ENCODE measurements around the gene ZC3H7B.
"Not testable (repeated sequence)": the region's sequence is repeated elsewhere in the genome, so short reads cannot be mapped to it uniquely, and the experiment has no call there.

The ZC3H7B gene

GRCh38 chr22:41285820-41286638, 15.3 kb upstream of the ZC3H7B start, which contains the start of gene RANGAP1:
Gene RANGAP1 (minus strand): TSS chr22:41286187. CDS start chr22:41281044, 5,143 bp downstream.
- peak; percentile 99 for DNase-seq (ENCODE audit: low read depth)

DNA sequence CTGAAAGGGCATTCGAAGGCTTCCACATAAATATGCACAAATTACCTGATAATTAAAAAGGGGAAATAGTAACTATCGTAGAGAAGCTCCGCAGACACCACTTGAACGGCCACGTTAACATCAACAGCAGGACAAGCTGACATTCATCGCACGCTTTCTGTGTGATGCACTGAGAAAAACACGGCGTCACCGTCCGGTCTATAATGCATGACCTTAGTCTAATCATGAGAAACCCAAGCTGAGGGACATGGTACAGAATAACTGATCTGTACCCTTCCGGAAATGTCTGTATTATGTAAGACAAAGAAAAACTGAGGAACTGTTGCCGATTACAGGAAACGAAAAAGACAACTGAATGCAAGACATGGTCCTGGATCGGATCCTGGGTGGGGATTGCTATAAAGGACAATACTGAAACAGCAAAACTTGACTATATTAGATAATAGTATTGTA, 14.7 kb upstream of the ZC3H7B start:
- DNase-seq (ENCODE audit: low read depth): no peak

DNA sequence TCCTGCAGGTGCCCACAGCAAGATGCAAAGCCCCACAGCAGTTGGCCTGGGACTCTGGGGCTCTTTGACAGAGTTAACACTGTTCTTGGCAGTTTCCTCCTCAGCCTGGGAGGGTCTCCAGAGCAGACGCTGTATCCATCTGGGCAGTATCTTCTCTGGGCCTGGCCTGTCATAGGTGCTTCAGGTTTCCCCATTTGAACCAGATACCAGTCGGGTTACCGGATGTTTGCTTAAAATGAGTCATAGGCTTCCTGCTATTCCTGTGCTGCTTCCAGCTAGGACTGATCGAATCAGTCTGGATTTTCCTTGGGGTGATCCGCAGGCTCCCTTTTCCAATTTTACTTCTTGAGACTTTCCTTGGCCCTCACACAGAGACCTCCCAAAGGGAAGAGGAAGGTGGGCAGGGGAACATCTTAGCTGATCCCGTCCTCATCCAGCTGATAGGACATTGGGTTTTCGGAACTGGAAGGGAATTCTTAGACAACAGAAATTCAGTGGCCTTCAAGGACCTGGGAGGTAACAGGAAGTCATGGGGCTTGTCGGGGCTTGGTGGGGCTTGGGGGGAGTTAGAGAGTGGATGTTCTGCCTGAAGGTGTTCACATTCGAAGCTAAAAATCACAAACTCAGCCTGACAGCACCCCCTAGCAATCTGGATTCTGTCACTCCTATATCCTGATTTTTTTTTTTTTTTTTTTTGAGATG, 12.9 kb upstream of the ZC3H7B start:
- peak; percentile 71 for DNase-seq (ENCODE audit: low read depth)

DNA sequence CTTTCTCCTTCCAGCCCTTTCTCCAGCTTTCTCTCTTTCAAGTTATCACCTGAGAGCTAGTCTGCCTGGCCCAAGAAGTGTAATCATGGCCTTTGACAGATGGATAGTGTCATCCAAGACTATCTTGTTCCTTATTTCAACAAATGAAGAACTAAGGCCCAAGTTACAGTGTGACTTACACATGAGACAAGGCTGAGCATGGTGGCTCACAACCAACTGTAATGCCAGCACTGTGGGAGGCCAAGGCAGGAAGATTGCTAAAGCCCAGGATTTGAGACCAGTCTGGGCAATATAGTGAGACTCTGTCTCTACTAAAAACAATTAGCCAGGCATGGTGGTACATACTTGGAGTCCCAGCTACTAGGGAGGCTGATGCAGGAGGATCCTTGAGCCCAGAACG, 11.7 kb upstream of the ZC3H7B start:
- no peak for DNase-seq (ENCODE audit: low read depth)

DNA sequence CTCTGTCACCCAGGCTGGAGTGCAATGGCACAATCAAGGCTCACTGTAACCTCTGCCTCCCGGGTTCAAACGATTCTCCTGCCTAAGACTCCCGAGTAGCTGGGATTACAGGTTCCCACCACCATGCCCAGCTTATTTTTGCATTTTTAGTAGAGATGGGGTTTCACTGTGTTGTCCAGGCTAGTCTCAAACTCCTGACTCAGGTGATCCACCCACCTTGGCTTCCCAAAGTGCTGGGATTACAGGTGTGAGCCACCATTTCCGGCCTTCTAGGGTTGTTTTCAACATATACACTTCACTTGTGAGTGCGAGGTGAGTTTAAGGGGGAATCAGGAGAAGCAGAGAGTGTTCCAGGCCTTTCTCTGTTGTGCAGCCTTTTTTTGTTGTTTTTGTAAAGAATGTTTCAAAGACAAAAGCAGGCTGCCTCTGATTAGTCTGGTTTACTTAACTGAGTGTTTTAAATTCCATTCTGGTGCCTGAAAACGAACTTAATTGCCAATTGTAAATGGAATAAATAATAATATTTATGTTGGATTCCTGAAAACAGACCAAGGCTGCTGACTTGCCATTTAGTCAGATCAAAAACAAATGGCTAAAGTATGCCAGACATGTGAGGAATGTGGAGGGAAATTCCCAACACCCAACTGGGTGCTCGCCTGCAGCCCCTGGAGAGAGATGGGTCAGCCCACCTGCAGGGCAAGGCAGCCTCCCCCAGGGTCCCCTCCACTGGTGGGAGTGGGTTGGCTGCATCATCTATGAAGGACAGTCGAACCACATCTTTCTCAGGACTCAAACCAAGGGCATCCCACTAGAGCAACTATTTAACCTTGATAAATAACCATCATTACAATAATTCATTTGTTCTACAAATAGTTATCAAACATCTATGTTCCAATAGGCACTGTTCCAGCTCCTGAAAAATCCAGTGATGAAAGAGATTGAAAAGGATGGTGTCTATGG, 10.8 kb upstream of the ZC3H7B start:
- peak; percentile 84 for DNase-seq (ENCODE audit: low read depth)

- not testable (repeated sequence) for DNase-seq (ENCODE audit: low read depth)
Observed at GRCh38 chr22:41294816-41295215, 6.5 kb upstream of the ZC3H7B start.

GRCh38 chr22:41296826-41297667, 4.3 kb upstream of the ZC3H7B start:
- no peak for DNase-seq (ENCODE audit: low read depth)

GRCh38 chr22:41300661-41301060, 664 bp upstream of the ZC3H7B start:
- no peak for DNase-seq (ENCODE audit: low read depth)

DNA sequence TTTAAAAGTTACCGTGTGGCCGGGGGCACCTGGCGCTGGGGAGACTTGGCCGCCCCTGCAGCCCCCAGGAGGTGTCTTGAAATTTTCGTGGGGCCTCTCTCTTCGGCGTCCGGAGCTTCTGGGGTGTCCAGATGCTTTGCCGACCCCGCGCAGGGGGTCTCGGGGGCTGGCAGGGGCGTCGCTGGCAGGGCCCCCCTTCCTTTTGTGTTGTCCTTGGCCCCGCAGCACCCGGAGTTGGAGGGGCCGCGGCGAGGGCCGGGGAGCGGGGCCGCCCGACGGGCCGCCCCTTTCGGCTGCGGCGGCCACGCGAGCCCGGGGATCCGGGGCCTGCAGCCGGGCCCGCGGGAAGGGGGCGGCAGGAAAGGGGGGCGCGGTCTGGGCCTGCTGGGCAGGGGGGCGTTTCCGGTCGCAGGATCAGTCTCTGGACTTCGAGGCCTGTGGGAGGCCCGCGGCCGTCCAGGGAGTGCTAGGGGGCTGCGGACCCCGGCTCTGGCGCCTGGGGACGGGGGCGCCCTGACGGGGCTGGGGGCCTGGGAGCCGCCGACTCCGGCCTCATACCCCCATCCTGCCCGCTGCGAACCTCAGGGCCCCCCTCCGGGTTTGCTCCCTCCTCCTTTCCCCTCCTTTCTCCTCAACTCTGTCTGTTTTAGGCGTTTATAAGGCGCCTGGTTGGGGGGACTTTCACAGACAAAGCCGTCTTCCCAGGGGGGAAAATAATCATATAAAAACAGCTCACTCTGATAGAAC, 869 bp downstream of the ZC3H7B start:
- no peak for DNase-seq (ENCODE audit: low read depth)

GRCh38 chr22:41302811-41303210, 1.5 kb downstream of the ZC3H7B start:
- DNase-seq (ENCODE audit: low read depth): no peak

GRCh38 chr22:41305646-41306045, 4.3 kb downstream of the ZC3H7B start:
- DNase-seq (ENCODE audit: low read depth): peak; percentile 54

DNA sequence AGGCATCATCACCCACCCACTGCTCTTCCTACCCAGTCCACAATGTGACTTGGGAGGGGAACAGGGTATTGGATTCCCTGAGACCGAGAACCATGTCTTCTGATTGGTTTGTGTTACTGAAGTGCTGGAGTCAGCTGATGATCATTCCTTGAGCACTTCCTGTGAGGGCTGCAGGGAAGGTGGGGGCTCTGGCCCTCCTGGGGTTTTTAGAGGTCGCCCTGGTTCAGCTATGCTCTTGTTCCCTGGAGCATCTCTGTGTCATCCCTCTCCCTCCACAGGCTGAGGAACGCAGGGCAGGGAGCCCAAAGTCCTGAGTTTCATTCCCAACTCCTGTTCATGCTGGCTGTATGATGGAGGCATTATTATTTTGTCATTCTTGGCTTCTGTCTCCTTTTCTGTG, 6.7 kb downstream of the ZC3H7B start:
- DNase-seq (ENCODE audit: low read depth): peak; percentile 63

GRCh38 chr22:41308544-41308947, 7.2 kb downstream of the ZC3H7B start:
- DNase-seq (ENCODE audit: low read depth): peak; percentile 62

DNA sequence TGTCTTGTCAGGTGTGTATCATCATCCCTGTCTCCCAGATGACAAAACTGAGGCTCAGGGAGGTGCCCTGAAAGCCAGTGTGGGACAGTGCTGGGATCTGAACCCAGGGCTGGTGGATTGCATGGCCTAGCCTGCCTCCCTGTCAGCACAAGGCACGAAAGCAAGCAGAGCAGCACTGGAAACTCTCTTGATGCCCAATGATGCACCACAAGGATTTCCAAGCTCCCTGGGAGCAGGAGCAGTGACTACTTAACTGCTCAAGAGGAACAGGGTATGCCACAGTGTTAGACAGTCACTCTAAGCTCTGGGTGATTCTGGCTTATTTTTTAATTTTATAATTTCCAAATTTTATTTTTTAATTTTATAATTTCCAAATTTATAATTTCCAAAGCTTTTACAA, 9.0 kb downstream of the ZC3H7B start:
- DNase-seq (ENCODE audit: low read depth): no peak

GRCh38 chr22:41311487-41311886, 10.2 kb downstream of the ZC3H7B start:
- no peak for DNase-seq (ENCODE audit: low read depth)

DNA sequence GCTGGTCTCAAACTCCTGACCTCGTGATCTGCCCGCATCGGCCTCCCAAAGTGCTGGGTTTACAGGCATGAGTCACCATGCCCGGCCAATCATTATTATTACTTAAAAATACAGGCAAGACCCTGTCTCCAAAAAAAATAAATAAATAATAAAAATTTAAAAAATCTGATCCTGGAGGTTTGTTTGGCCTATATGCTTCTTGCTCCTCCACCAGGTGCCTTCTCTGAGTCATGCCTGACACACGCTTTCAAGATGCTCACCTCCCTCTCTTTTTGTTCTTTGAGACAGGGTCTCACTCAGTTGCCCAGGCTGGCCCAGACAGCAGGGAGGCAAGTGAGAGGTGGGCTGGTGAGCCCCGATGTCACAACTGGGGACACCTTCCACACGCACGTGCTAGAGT, 13.5 kb downstream of the ZC3H7B start:
- DNase-seq (ENCODE audit: low read depth): no peak

GRCh38 chr22:41315586-41315985, 14.3 kb downstream of the ZC3H7B start:
- DNase-seq (ENCODE audit: low read depth): no peak

DNA sequence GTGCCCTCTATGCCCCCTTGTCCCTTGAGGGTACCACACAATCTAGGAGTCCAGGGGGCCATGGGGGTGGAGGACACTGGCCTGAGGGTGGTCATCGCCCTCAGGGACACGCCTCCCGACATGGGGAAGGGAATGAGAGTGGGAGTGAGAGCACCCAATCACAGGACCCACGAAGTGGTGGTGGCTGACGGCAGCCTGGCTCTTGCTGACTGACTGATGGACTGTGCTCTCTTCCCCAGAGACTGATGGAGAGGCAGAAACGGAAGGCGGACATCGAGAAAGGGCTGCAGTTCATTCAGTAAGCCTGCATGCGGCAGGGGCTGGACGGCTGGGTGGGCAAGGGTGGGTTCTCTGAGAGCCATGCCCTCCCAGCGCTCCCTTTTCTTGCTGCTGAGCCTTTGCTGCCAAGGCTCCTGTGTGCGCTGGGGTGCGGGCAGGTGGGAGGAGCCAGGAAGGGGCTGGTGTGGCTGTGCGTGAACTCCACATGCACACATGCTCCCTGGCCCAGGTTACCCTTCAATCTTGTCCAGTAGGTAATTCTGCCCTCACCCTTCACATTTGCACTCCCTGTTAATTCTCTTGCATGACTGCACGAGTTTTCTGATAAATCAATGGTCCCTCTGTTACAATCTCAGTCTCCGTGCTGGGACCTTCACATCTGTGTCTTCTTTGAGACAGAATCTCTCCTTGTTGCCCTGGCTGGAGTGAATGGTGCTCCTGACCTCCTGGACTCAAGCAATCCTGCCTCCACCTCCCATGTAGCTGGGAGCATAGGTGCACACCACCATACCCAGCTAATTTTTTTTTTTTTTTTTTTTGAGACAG, 19.3 kb downstream of the ZC3H7B start:
- DNase-seq (ENCODE audit: low read depth): no peak

DNA sequence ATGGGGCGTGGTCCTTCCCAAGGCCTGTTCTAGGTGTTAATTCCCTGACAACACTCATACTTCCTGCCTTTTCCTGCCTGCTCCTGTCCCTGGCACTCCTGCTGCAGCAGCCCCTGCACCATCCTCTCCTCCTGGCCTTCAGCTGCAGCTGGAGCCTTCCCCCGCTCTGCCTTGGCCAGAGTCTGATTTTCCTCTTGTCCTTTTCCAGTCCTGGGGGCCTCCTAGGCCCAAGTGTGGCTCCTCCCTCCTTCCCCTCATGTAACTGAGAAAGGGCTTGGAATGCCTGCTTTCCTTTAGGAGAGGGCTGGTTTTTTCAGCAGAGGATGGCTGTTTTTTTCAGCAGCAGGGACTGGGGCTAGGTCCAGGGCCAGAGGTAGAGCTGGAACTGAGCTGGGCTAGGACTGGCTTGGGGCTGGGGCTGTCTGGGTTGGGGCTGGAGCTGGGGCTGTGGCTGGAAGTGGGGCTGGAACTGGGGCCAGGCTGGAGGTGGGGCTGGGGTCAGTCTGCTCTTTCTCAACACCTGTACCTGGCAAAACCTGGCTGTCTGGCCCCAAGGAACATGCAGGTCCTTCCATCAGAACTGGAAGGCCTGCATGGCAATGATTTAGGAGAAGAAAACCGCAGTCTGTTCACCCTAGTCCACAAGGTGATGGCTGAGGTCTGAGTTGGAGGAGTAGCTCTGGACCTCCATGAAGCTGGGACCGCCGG, 23.6 kb downstream of the ZC3H7B start:
- no peak for DNase-seq (ENCODE audit: low read depth)
